B cell (primary cell): ENCODE results near the gene CXXC4. TPM values are rescaled to one million over a fixed set of nuclear protein-coding genes. Genes with fewer than 3 reads are reported as not detected.

Experiments used
- ATAC-seq: fragments of 200-7000 bp; cut with Tn5 transposase; one replicate; pipeline ENCODE4 v1.10.0; 2021; ENCODE audit warnings: low read depth, mild to moderate bottlenecking, moderate number of reproducible peaks, moderate library complexity
- CTCF ChIA-PET: fragments of 350-600 bp; sonication (Branson Sonifier 250); formaldehyde crosslinking; loops from one replicate; lab custom pipeline; 2021; ENCODE audit warnings: antibody characterized with exemption, inconsistent platforms; lab: Charles Lee
- POLR2A ChIA-PET: fragments of 350-600 bp; sonication (Branson Sonifier 250); formaldehyde crosslinking; loops from one replicate; lab custom pipeline; 2021; ENCODE audit warnings: antibody characterized with exemption; lab: Charles Lee
- DNase-seq: peaks from one replicate; pipeline ENCODE4 v3.0.0; 2013
- H2AFZ ChIP-seq: 2 replicates; pipeline ENCODE4 v1.6.1; 2012; ENCODE audit warnings: mild to moderate bottlenecking, low read depth, low read length; ENCODE audit not compliant: insufficient read depth, poor library complexity, severe bottlenecking
- H3K27ac ChIP-seq, 2 donors: 1 replicate in 1 of 2; 2 replicates in 1 of 2; pipeline ENCODE4 v1.5.1; 2012 to 2013; ENCODE audit warnings: low read length in 2 of 2, mild to moderate bottlenecking in 2 of 2, moderate library complexity in 1 of 2
- H3K27me3 ChIP-seq, 4 experiments: fragments of 200-600 bp in 1 of 4; sonication (generic) in 1 of 4; replicated peaks in 1 of 4; 1 replicate in 2 of 4; 2 replicates in 2 of 4; pipeline versions ENCODE4 v1.6.1 to v1.7.0; 2013 to 2016; ENCODE audit warnings: low read length in 3 of 4, mild to moderate bottlenecking in 2 of 4, mixed read lengths in 1 of 4, moderate library complexity in 1 of 4; ENCODE audit not compliant: insufficient read depth in 4 of 4, control insufficient read depth in 3 of 4; ENCODE audit errors: control extremely low read depth in 1 of 4
- H3K36me3 ChIP-seq, 2 experiments: replicated peaks in 1 of 2; 1 replicate in 1 of 2; 2 replicates in 1 of 2; pipeline versions ENCODE4 v1.6.1 to v1.7.1; 2013; ENCODE audit warnings: low read length in 1 of 2; ENCODE audit not compliant: insufficient read depth in 2 of 2, control insufficient read depth in 1 of 2; ENCODE audit errors: control extremely low read depth in 1 of 2, extremely low read depth in 1 of 2
- H3K4me1 ChIP-seq, 2 donors: fragments of 200-600 bp in 1 of 2; sonication (generic) in 1 of 2; 1 replicate in 1 of 2; 2 replicates in 1 of 2; pipeline versions ENCODE4 v1.5.1 to v1.6.1; 2013 to 2017; ENCODE audit warnings: low read length in 2 of 2; ENCODE audit not compliant: control insufficient read depth in 2 of 2, insufficient read depth in 2 of 2
- H3K4me2 ChIP-seq: replicated peaks from 2 replicates; pipeline ENCODE3; 2012; ENCODE audit warnings: mild to moderate bottlenecking, low read depth, low read length; ENCODE audit not compliant: poor library complexity, severe bottlenecking
- H3K4me3 ChIP-seq, 5 experiments: fragments of 200-600 bp in 1 of 5; sonication (generic) in 1 of 5; 1 replicate in 3 of 5; 2 replicates in 2 of 5; pipeline versions ENCODE4 v1.5.1 to v1.7.0; 2011 to 2016; ENCODE audit warnings: low read length in 4 of 5, mild to moderate bottlenecking in 4 of 5, low read depth in 2 of 5, control low read depth in 1 of 5, moderate library complexity in 1 of 5; ENCODE audit not compliant: insufficient read depth in 1 of 5; ENCODE audit errors: control extremely low read depth in 1 of 5, extremely low read depth in 1 of 5
- H3K79me2 ChIP-seq: fragments of 200-600 bp; sonication (generic); one replicate; pipeline ENCODE4 v1.6.0; 2016; ENCODE audit warnings: low read length; ENCODE audit not compliant: control insufficient read depth, insufficient read depth
- H3K9ac ChIP-seq: fragments of 200-600 bp; sonication (generic); 2 replicates; pipeline ENCODE4 v1.6.1; 2017; ENCODE audit warnings: mild to moderate bottlenecking, low read length, moderate library complexity
- H3K9me3 ChIP-seq, 3 donors: one replicate each; pipeline versions ENCODE4 v1.6.1 to v1.7.1; 2013; ENCODE audit warnings: low read length in 2 of 3; ENCODE audit not compliant: control insufficient read depth in 2 of 3, insufficient read depth in 1 of 3; ENCODE audit errors: control extremely low read depth in 1 of 3
- H4K20me1 ChIP-seq: 2 replicates; pipeline ENCODE4 v1.6.0; 2012; ENCODE audit warnings: mild to moderate bottlenecking, low read length; ENCODE audit not compliant: insufficient read depth, control insufficient read depth, poor library complexity, severe bottlenecking
- H3K27ac Mint-ChIP-seq: one replicate; pipeline ENCODE4 v1.8.0; 2021; ENCODE audit warnings: mixed read lengths
- H3K27me3 Mint-ChIP-seq: one replicate; pipeline ENCODE4 v1.8.0; 2021; ENCODE audit warnings: mixed read lengths
- H3K4me1 Mint-ChIP-seq: one replicate; pipeline ENCODE4 v1.8.0; 2021; ENCODE audit warnings: mixed read lengths
- H3K4me3 Mint-ChIP-seq: one replicate; pipeline ENCODE4 v1.8.0; 2021; ENCODE audit warnings: mixed read lengths
- H3K9me3 Mint-ChIP-seq: one replicate; pipeline ENCODE4 v1.8.0; 2022; ENCODE audit warnings: mixed read lengths; ENCODE audit not compliant: insufficient read depth
- CTCF ChIP-seq: fragments of 200-600 bp; IDR thresholded peaks from one replicate; pipeline ENCODE4 v1.8.0; 2022; ENCODE audit warnings: antibody characterized with exemption, mild to moderate bottlenecking
- EZH2 ChIP-seq: IDR thresholded peaks from 2 replicates; pipeline ENCODE4 v1.6.1; 2012; ENCODE audit warnings: borderline replicate concordance, low read depth, mild to moderate bottlenecking, moderate library complexity, low read length; ENCODE audit not compliant: insufficient read depth, poor library complexity, severe bottlenecking
- WGBS: methylation state at CpG from one replicate; pipeline ENCODE4 v1.1.5; 2013; ENCODE audit warnings: missing lambda C conversion rate; ENCODE audit not compliant: insufficient coverage; 5-methylcytosine and 5-hydroxymethylcytosine counted together
- intact Hi-C: fragments of 100-400 bp; cut with micrococcal nuclease; formaldehyde crosslinking; loops from one replicate; pipeline ENCODE4 v1.10.0; 2022
- polyA plus RNA-seq: library from polyadenylated mRNA; depleted of rRNA; stranded (reverse); fragments of >200 nt; gene quantifications from 2 replicates; pipeline ENCODE4 v1.2.3, GENCODE V29; 2012
- total RNA-seq, 2 donors: library from RNA; stranded (reverse); fragments of 120-200 nt in 1 of 2; gene quantifications; 1 replicate in 1 of 2; 2 replicates in 1 of 2; pipeline versions ENCODE4 v1.2.3 to v1.2.4, GENCODE V29; 2013 to 2022

Gene CXXC4
- total and polyA plus RNA-seq, 2 donors (not counting 1 experiment from before 2014, with no cell fraction given), result not detected

- Histone ChIP-seq H2AFZ (no peak overlapping the region), H3K9me3 (no peaks in the 10 kb centered on the region), H3K36me3 (no peaks in the 10 kb centered on the region), H3K9ac (no peak overlapping the region), H3K4me3 (no peak overlapping the region), H3K27ac (no peak overlapping the region), H3K27me3 (no peaks in the 10 kb centered on the region), H3K4me2 (no peak overlapping the region), H4K20me1 (no peaks in the 10 kb centered on the region), H3K4me1 (no peaks in the 10 kb centered on the region), H3K79me2 (no peaks in the 10 kb centered on the region)
- no peak overlapping the region for H3K4me3 Mint-ChIP-seq
- DNase-seq (no peak), ATAC-seq (no peak)
- H3K27me3 Mint-ChIP-seq, result no peaks in the 10 kb centered on the region
- TF ChIP-seq EZH2, result no peak
- TF ChIP-seq CTCF, result no peak
- intact Hi-C loops, result no loop called here
- H3K27ac Mint-ChIP-seq, result no peak overlapping the region
- no peaks in the 10 kb centered on the region for H3K4me1 Mint-ChIP-seq
- H3K9me3 Mint-ChIP-seq, result peaks cover 2% of the 10 kb centered on the region
- 55% methylated on average over 2 of the region's 2 CpGs for WGBS
- ChIA-PET POLR2A (no interaction called here), CTCF (no interaction called here)
Measured at GRCh38 chr4:104524026-104524425, 29.3 kb upstream of the CXXC4 start.

- POLR2A ChIA-PET, result no interaction called here
- no peaks in the 10 kb centered on the region for H3K27me3 ChIP-seq
- no peak overlapping the region for H3K9ac ChIP-seq
- no peaks in the 10 kb centered on the region for H4K20me1 ChIP-seq
- no peak overlapping the region for H3K4me3 ChIP-seq
- no peak overlapping the region for H2AFZ ChIP-seq
- peaks cover 2% of the 10 kb centered on the region for H3K9me3 Mint-ChIP-seq
- no peaks in the 10 kb centered on the region for H3K4me1 Mint-ChIP-seq
- no peaks in the 10 kb centered on the region for H3K79me2 ChIP-seq
- H3K27ac Mint-ChIP-seq, result no peak overlapping the region
- no peaks in the 10 kb centered on the region for H3K4me1 ChIP-seq
- CTCF ChIA-PET, result no interaction called here
- no peak overlapping the region for H3K4me3 Mint-ChIP-seq
- no peak for ATAC-seq
- no peaks in the 10 kb centered on the region for H3K27me3 Mint-ChIP-seq
- DNase-seq, result peak; percentile 5
- no peak overlapping the region for H3K4me2 ChIP-seq
- H3K9me3 ChIP-seq, result peaks cover 0 to 1% (median 0%) of the 10 kb centered on the region in 3 donors
- intact Hi-C loops, result no loop called here
- H3K36me3 ChIP-seq, result no peaks in the 10 kb centered on the region
- no peak for TF ChIP-seq CTCF
- TF ChIP-seq EZH2, result no peak
- H3K27ac ChIP-seq, result no peak overlapping the region
Measured at GRCh38 chr4:104519588-104519987, 24.9 kb upstream of the CXXC4 start.
